DMS 273 treated with DMSO at 0.1 percent for 48 hours (cell line): ENCODE data around the gene LRRC36.

Source experiments
- DNase-seq: peaks from one replicate; lab custom pipeline; 2025; lab: John Stamatoyannopoulos, UW

LRRC36 gene

GRCh38 chr16:67326472-67327309, at the start of gene LRRC36, which contains the start of gene KCTD19:
Gene LRRC36 (plus strand): TSS chr16:67326815. CDS start chr16:67326863, 48 bp downstream.
Gene KCTD19 (minus strand): TSS chr16:67326741. CDS start chr16:67326707, 34 bp downstream.
- DNase-seq, result peak; percentile 67

- no peak for DNase-seq
These were observed 49.2 kb upstream of the LRRC36 start for GRCh38 chr16:67277294-67277998.

GRCh38 chr16:67277999-67278772, 48.4 kb upstream of the LRRC36 start:
- DNase-seq, result no peak

- no peak for DNase-seq
These were observed 47.8 kb upstream of the LRRC36 start for GRCh38 chr16:67278773-67279295.

- DNase-seq, result peak; percentile 23
These were observed 47.1 kb upstream of the LRRC36 start, which contains the start of gene PLEKHG4 for GRCh38 chr16:67279296-67280089. Gene PLEKHG4 (plus strand): TSS chr16:67279532. CDS start chr16:67280045, 513 bp downstream.

GRCh38 chr16:67280090-67281015, 46.3 kb upstream of the LRRC36 start:
- no peak for DNase-seq

- DNase-seq, result no peak
These were observed 44.8 kb upstream of the LRRC36 start for GRCh38 chr16:67281536-67282446.

GRCh38 chr16:67282447-67282805, 44.2 kb upstream of the LRRC36 start:
- no peak for DNase-seq

GRCh38 chr16:67283039-67283825, 43.4 kb upstream of the LRRC36 start:
- no peak for DNase-seq

GRCh38 chr16:67283826-67284555, 42.6 kb upstream of the LRRC36 start:
- DNase-seq, result no peak

- DNase-seq, result no peak
These were observed 41.6 kb upstream of the LRRC36 start for GRCh38 chr16:67284699-67285646.

- DNase-seq, result no peak
These were observed 40.0 kb upstream of the LRRC36 start for GRCh38 chr16:67286441-67287235.

- no peak for DNase-seq
These were observed 38.7 kb upstream of the LRRC36 start for GRCh38 chr16:67287960-67288359.

- DNase-seq, result no peak
These were observed 35.2 kb upstream of the LRRC36 start for GRCh38 chr16:67291461-67291860.

- no peak for DNase-seq
These were observed 32.4 kb upstream of the LRRC36 start for GRCh38 chr16:67294171-67294757.
